ENCODE data around the gene ALDOB. TPM values are rescaled to one million over a fixed set of nuclear protein-coding genes. Genes with fewer than 3 reads are reported as not detected.

Gene ALDOB
- total RNA-seq, 1 experiment from 2014 or later = not detected

DNA sequence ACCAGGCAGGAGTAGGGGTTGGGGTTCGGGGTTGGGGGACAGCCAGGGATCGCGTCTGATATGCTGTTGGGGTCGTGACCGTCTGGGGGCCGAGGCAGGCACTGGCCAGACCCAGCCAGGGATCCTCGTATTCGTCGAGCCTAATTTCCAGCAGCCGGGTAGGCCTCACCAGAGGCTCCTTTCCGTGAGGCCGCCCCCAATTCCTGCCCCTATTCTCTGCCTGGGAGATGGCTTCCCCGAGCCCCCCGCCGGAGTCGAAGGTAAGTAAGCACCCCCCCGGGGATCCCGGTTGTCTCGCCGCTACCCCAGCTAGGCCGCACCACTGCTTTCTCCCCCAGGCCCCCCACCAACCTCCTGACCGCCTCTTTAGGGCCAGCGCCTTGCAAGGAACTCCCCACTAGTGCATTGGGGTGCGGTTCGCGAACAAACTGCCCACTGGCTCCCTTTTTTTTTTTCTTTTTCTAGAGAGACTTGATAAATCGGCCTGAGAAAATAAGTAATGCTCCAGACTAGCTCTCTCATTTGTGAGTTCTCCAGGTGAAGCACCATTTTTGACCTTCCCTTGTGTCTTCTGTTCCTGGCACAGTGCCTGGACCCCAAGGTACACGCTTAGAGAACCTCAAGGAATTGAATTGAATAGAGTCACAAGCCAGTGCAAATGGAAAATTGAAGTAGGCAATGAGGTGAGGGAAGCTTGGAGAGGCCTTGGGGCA lies 36.5 kb downstream of the ALDOB start:
- Histone ChIP-seq H3K4me1 (ENCODE audit: insufficient read depth, low read length) (no peaks in the 10 kb centered on the region), H3K4ac (ENCODE audit: low read depth, low read length) (no peak overlapping the region), H4K91ac (ENCODE audit: insufficient read length, low read depth, low read length) (no peak overlapping the region), H4K5ac (ENCODE audit: insufficient read length, low read depth, low read length) (no peak overlapping the region), H2AFZ (ENCODE audit: low read length) (no peak overlapping the region), H3K4me2 (ENCODE audit: insufficient read depth, insufficient read length, low read length) (peak overlapping the region; percentile 60), H3K79me1 (ENCODE audit: insufficient read depth, low read depth, low read length, poor library complexity, severe bottlenecking) (peaks cover 9% of the 10 kb centered on the region), H2BK120ac (ENCODE audit: low read depth, low read length, poor library complexity, severe bottlenecking) (no peak overlapping the region), H3K23me2 (ENCODE audit: insufficient read length, low read depth, low read length, poor library complexity, severe bottlenecking) (peaks cover 3% of the 10 kb centered on the region), H3K79me2 (ENCODE audit: insufficient read depth, low read length) (peaks cover 28% of the 10 kb centered on the region; the same call in 1 of the 2 replicates), H3K18ac (ENCODE audit: insufficient read length, low read depth, low read length) (no peak overlapping the region), H4K20me1 (ENCODE audit: control insufficient read depth, insufficient read depth, insufficient read length) (peaks cover 2% of the 10 kb centered on the region), H2BK12ac (ENCODE audit: insufficient read length, low read depth, low read length) (no peak overlapping the region), H3K14ac (ENCODE audit: insufficient read depth, low read length) (0 out of 2 replicates have a peak overlapping the region, but pooled peaks have one; percentile 39), H3K27me3 (ENCODE audit: insufficient read depth, low read length) (no peaks in the 10 kb centered on the region), H2AK5ac (ENCODE audit: insufficient read length, low read length) (no peak overlapping the region), H3K23ac (ENCODE audit: insufficient read length, low read depth, low read length) (no peak overlapping the region), H4K8ac (replicated peaks; ENCODE audit: insufficient read length, low read depth, low read length) (no peak overlapping the region), H3K9me3 (ENCODE audit: control insufficient read depth, low read depth, low read length) (no peaks in the 10 kb centered on the region), H3K9ac (ENCODE audit: extremely low read depth, insufficient read length, low read length) (peak overlapping the region; percentile 59), H3K56ac (ENCODE audit: insufficient read length, low read depth, low read length) (no peak overlapping the region), H3T11ph (ENCODE audit: low read length) (no peak overlapping the region), H2BK20ac (ENCODE audit: low read depth, low read length, poor library complexity, severe bottlenecking) (no peak overlapping the region), H2BK5ac (ENCODE audit: insufficient read length, low read length) (no peak overlapping the region), H3K27ac (ENCODE audit: insufficient read length, low read depth, low read length) (no peak overlapping the region), H2BK15ac (ENCODE audit: low read depth, low read length) (no peak overlapping the region)
- no CpG with 5 or more reads among the region's 28 CpGs for WGBS (ENCODE audit: extremely low coverage, insufficient read length, low lambda C conversion rate)
- H3K36me3 Mint-ChIP-seq (ENCODE audit: insufficient read depth in 1 of 3, low read depth in 3 of 3) = peaks cover 67 to 75% (median 71%) of the 10 kb centered on the region in 3 experiments
- H3K9me3 Mint-ChIP-seq = peaks cover 18 to 30% of the 10 kb centered on the region in 2 experiments
- H3K4me1 Mint-ChIP-seq = peaks cover 18 to 20% of the 10 kb centered on the region in 2 experiments
- TF ChIP-seq, protein P1, sequence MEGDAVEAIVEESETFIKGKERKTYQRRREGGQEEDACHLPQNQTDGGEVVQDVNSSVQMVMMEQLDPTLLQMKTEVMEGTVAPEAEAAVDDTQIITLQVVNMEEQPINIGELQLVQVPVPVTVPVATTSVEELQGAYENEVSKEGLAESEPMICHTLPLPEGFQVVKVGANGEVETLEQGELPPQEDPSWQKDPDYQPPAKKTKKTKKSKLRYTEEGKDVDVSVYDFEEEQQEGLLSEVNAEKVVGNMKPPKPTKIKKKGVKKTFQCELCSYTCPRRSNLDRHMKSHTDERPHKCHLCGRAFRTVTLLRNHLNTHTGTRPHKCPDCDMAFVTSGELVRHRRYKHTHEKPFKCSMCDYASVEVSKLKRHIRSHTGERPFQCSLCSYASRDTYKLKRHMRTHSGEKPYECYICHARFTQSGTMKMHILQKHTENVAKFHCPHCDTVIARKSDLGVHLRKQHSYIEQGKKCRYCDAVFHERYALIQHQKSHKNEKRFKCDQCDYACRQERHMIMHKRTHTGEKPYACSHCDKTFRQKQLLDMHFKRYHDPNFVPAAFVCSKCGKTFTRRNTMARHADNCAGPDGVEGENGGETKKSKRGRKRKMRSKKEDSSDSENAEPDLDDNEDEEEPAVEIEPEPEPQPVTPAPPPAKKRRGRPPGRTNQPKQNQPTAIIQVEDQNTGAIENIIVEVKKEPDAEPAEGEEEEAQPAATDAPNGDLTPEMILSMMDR (conservative IDR thresholded peaks at IDR 0.05) = no peak
- no peaks in the 10 kb centered on the region for H3K27me3 Mint-ChIP-seq (ENCODE audit: low read depth)
- no peak for DNase-seq
- H3K4me3 Mint-ChIP-seq = peak overlapping the region; percentile 97 to 98
- peak overlapping the region in 2 of 3 experiments; percentile 84 to 99; a peak in 5 of 7 replicates for H3K27ac Mint-ChIP-seq
